ENCODE data around the gene NPC1.
"Not testable (repeated sequence)": the region's sequence is repeated elsewhere in the genome, so short reads cannot be mapped to it uniquely, and the experiment has no call there.

The NPC1 gene

GRCh38 chr18:23583071-23583865 is 3.0 kb downstream of the NPC1 start:
- Histone ChIP-seq H3K27me3 (ENCODE audit: insufficient read depth, low read length, poor library complexity) (no peaks in the 10 kb centered on the region), H3K79me1 (ENCODE audit: low read length) (peaks cover 28% of the 10 kb centered on the region), H3K4ac (ENCODE audit: low read depth, low read length) (no peak overlapping the region), H4K5ac (ENCODE audit: low read length) (no peak overlapping the region), H3K18ac (ENCODE audit: low read length) (no peak overlapping the region), H3K36me3 (ENCODE audit: control insufficient read depth, insufficient read depth, low read length) (peaks cover 4% of the 10 kb centered on the region), H3K4me1 (ENCODE audit: control insufficient read depth, low read depth, low read length) (peaks cover 2% of the 10 kb centered on the region), H3K4me3 (ENCODE audit: low read length) (no peak overlapping the region), H2BK15ac (replicated peaks; ENCODE audit: low read depth) (no peak overlapping the region), H4K8ac (ENCODE audit: low read depth, low read length) (no peak overlapping the region), H2BK5ac (ENCODE audit: low read length) (no peak overlapping the region), H3K27ac (ENCODE audit: low read depth, low read length) (no peak overlapping the region), H2AK5ac (ENCODE audit: low read length) (no peak overlapping the region), H3K4me2 (ENCODE audit: low read length) (no peak overlapping the region), H3K23ac (ENCODE audit: low read length) (no peak overlapping the region), H3K56ac (ENCODE audit: low read length) (no peak overlapping the region), H3K9ac (ENCODE audit: low read length) (no peak overlapping the region), H3K79me2 (ENCODE audit: control insufficient read depth, insufficient read depth, low read length) (peaks cover 57% of the 10 kb centered on the region), H2BK120ac (ENCODE audit: low read depth, low read length) (no peak overlapping the region)
- no CpG with 5 or more reads among the region's 5 CpGs for WGBS (ENCODE audit: extremely low coverage, insufficient coverage, low lambda C conversion rate)
- no peak for DNase-seq

GRCh38 chr18:23580677-23581367 is 5.5 kb downstream of the NPC1 start:
- Histone ChIP-seq H3K27me3 (ENCODE audit: insufficient read depth, low read length, poor library complexity) (no peaks in the 10 kb centered on the region), H3K4me3 (ENCODE audit: low read length) (no peak overlapping the region), H3K18ac (ENCODE audit: low read length) (no peak overlapping the region), H2BK5ac (ENCODE audit: low read length) (no peak overlapping the region), H2AK5ac (ENCODE audit: low read length) (no peak overlapping the region), H3K9ac (ENCODE audit: low read length) (no peak overlapping the region), H2BK120ac (ENCODE audit: low read depth, low read length) (no peak overlapping the region), H3K4me2 (ENCODE audit: low read length) (no peak overlapping the region), H3K36me3 (ENCODE audit: control insufficient read depth, insufficient read depth, low read length) (peaks cover 4% of the 10 kb centered on the region), H2BK15ac (replicated peaks; ENCODE audit: low read depth) (no peak overlapping the region), H3K79me1 (ENCODE audit: low read length) (peaks cover 29% of the 10 kb centered on the region), H4K8ac (ENCODE audit: low read depth, low read length) (no peak overlapping the region), H4K5ac (ENCODE audit: low read length) (no peak overlapping the region), H3K23ac (ENCODE audit: low read length) (no peak overlapping the region), H3K79me2 (ENCODE audit: control insufficient read depth, insufficient read depth, low read length) (peaks cover 57% of the 10 kb centered on the region), H3K4me1 (ENCODE audit: control insufficient read depth, low read depth, low read length) (peaks cover 2% of the 10 kb centered on the region), H3K4ac (ENCODE audit: low read depth, low read length) (no peak overlapping the region), H3K56ac (ENCODE audit: low read length) (no peak overlapping the region), H3K27ac (ENCODE audit: low read depth, low read length) (no peak overlapping the region)
- no CpG with 5 or more reads among the region's 6 CpGs for WGBS (ENCODE audit: extremely low coverage, insufficient coverage, low lambda C conversion rate)
- DNase-seq, result no peak

- Histone ChIP-seq H3K27ac (ENCODE audit: low read depth, low read length) (no peak overlapping the region), H3K9ac (ENCODE audit: low read length) (no peak overlapping the region), H2AK5ac (ENCODE audit: low read length) (no peak overlapping the region), H3K4me3 (ENCODE audit: low read length) (no peak overlapping the region), H3K79me2 (ENCODE audit: control insufficient read depth, insufficient read depth, low read length) (peaks cover 42% of the 10 kb centered on the region), H3K4me1 (ENCODE audit: control insufficient read depth, low read depth, low read length) (peaks cover 2% of the 10 kb centered on the region), H4K5ac (ENCODE audit: low read length) (no peak overlapping the region), H4K8ac (ENCODE audit: low read depth, low read length) (no peak overlapping the region), H3K36me3 (ENCODE audit: control insufficient read depth, insufficient read depth, low read length) (peaks cover 4% of the 10 kb centered on the region), H3K27me3 (ENCODE audit: insufficient read depth, low read length, poor library complexity) (no peaks in the 10 kb centered on the region), H3K4ac (ENCODE audit: low read depth, low read length) (no peak overlapping the region), H2BK15ac (replicated peaks; ENCODE audit: low read depth) (no peak overlapping the region), H3K18ac (ENCODE audit: low read length) (no peak overlapping the region), H2BK5ac (ENCODE audit: low read length) (no peak overlapping the region), H3K4me2 (ENCODE audit: low read length) (no peak overlapping the region), H2BK120ac (ENCODE audit: low read depth, low read length) (no peak overlapping the region), H3K79me1 (ENCODE audit: low read length) (peaks cover 30% of the 10 kb centered on the region), H3K23ac (ENCODE audit: low read length) (no peak overlapping the region), H3K56ac (ENCODE audit: low read length) (no peak overlapping the region)
- WGBS (ENCODE audit: extremely low coverage, insufficient coverage, low lambda C conversion rate), result no CpG with 5 or more reads among the region's 8 CpGs
- no peak for DNase-seq
Observed at GRCh38 chr18:23578891-23579653, 7.2 kb downstream of the NPC1 start.

GRCh38 chr18:23578067-23578701 is 8.1 kb downstream of the NPC1 start:
- Histone ChIP-seq H3K79me2 (ENCODE audit: control insufficient read depth, insufficient read depth, low read length) (peaks cover 39% of the 10 kb centered on the region), H3K56ac (ENCODE audit: low read length) (no peak overlapping the region), H3K4me3 (ENCODE audit: low read length) (no peak overlapping the region), H3K4ac (ENCODE audit: low read depth, low read length) (no peak overlapping the region), H3K18ac (ENCODE audit: low read length) (no peak overlapping the region), H3K79me1 (ENCODE audit: low read length) (peaks cover 32% of the 10 kb centered on the region), H4K5ac (ENCODE audit: low read length) (no peak overlapping the region), H3K27ac (ENCODE audit: low read depth, low read length) (no peak overlapping the region), H2BK15ac (replicated peaks; ENCODE audit: low read depth) (no peak overlapping the region), H3K4me1 (ENCODE audit: control insufficient read depth, low read depth, low read length) (peaks cover under 1% of the 10 kb centered on the region), H2AK5ac (ENCODE audit: low read length) (no peak overlapping the region), H3K23ac (ENCODE audit: low read length) (no peak overlapping the region), H4K8ac (ENCODE audit: low read depth, low read length) (no peak overlapping the region), H3K27me3 (ENCODE audit: insufficient read depth, low read length, poor library complexity) (no peaks in the 10 kb centered on the region), H3K9ac (ENCODE audit: low read length) (no peak overlapping the region), H3K4me2 (ENCODE audit: low read length) (no peak overlapping the region), H3K36me3 (ENCODE audit: control insufficient read depth, insufficient read depth, low read length) (peaks cover 4% of the 10 kb centered on the region), H2BK120ac (ENCODE audit: low read depth, low read length) (no peak overlapping the region), H2BK5ac (ENCODE audit: low read length) (no peak overlapping the region)
- WGBS (ENCODE audit: extremely low coverage, insufficient coverage, low lambda C conversion rate), result no CpG with 5 or more reads among the region's 6 CpGs
- DNase-seq, result no peak

GRCh38 chr18:23577521-23577920 is 8.8 kb downstream of the NPC1 start:
- H3K9ac ChIP-seq (ENCODE audit: low read length); H2BK120ac ChIP-seq (ENCODE audit: low read depth, low read length); DNase-seq; H3K18ac ChIP-seq (ENCODE audit: low read length); H3K4me2 ChIP-seq (ENCODE audit: low read length); H4K8ac ChIP-seq (ENCODE audit: low read depth, low read length); H2AK5ac ChIP-seq (ENCODE audit: low read length); H3K23ac ChIP-seq (ENCODE audit: low read length); H2BK5ac ChIP-seq (ENCODE audit: low read length); H3K27me3 ChIP-seq (ENCODE audit: insufficient read depth, low read length, poor library complexity); H3K56ac ChIP-seq (ENCODE audit: low read length); H3K4me3 ChIP-seq (ENCODE audit: low read length); H2BK15ac ChIP-seq (replicated peaks; ENCODE audit: low read depth); H3K27ac ChIP-seq (ENCODE audit: low read depth, low read length); H4K5ac ChIP-seq (ENCODE audit: low read length); H3K4me1 ChIP-seq (ENCODE audit: control insufficient read depth, low read depth, low read length); H3K36me3 ChIP-seq (ENCODE audit: control insufficient read depth, insufficient read depth, low read length); H3K4ac ChIP-seq (ENCODE audit: low read depth, low read length): not testable (repeated sequence)
- peaks cover 32% of the 10 kb centered on the region for H3K79me2 ChIP-seq (ENCODE audit: control insufficient read depth, insufficient read depth, low read length)
- peaks cover 30% of the 10 kb centered on the region for H3K79me1 ChIP-seq (ENCODE audit: low read length)
- no CpG with 5 or more reads among the region's 24 CpGs for WGBS (ENCODE audit: extremely low coverage, insufficient coverage, low lambda C conversion rate)

Data from mesendoderm (in vitro differentiated cells).